Superior temporal gyrus (tissue), 1 donor: ENCODE measurements around the gene PHKB.
"Not testable (repeated sequence)": the region's sequence is repeated elsewhere in the genome, so short reads cannot be mapped to it uniquely, and the experiment has no call there.

Source experiments
- DNase-seq: peaks from one replicate; pipeline ENCODE4 v3.0.0-alpha.2; 2016; ENCODE audit errors: extremely low spot score

PHKB gene

GRCh38 chr16:47469227-47469626, 8.1 kb downstream of the PHKB start:
- DNase-seq: no peak

GRCh38 chr16:47470211-47470610, 9.1 kb downstream of the PHKB start:
- no peak for DNase-seq

- DNase-seq: no peak
Observed at GRCh38 chr16:47470810-47471209, 9.7 kb downstream of the PHKB start.

- not testable (repeated sequence) for DNase-seq
Observed at GRCh38 chr16:47473004-47473403, 11.9 kb downstream of the PHKB start.

- no peak for DNase-seq
Observed at GRCh38 chr16:47473792-47474191, 12.7 kb downstream of the PHKB start.

GRCh38 chr16:47475786-47476185, 14.7 kb downstream of the PHKB start:
- DNase-seq: no peak

GRCh38 chr16:47476654-47477345, 15.7 kb downstream of the PHKB start:
- DNase-seq: no peak

GRCh38 chr16:47477679-47478078, 16.5 kb downstream of the PHKB start:
- DNase-seq: no peak

- DNase-seq: no peak
Observed at GRCh38 chr16:47480410-47480809, 19.3 kb downstream of the PHKB start.

- no peak for DNase-seq
Observed at GRCh38 chr16:47481698-47482374, 20.7 kb downstream of the PHKB start.

- DNase-seq: no peak
Observed at GRCh38 chr16:47483616-47484015, 22.5 kb downstream of the PHKB start.

- DNase-seq: no peak
Observed at GRCh38 chr16:47486856-47487255, 25.7 kb downstream of the PHKB start.

- DNase-seq: no peak
Observed at GRCh38 chr16:47488051-47488450, 26.9 kb downstream of the PHKB start.

GRCh38 chr16:47490471-47490870, 29.3 kb downstream of the PHKB start:
- no peak for DNase-seq

- DNase-seq: no peak
Observed at GRCh38 chr16:47492036-47492427, 30.9 kb downstream of the PHKB start.

- no peak for DNase-seq
Observed at GRCh38 chr16:47492428-47493377, 31.6 kb downstream of the PHKB start.

- DNase-seq: no peak
Observed at GRCh38 chr16:47493381-47494337, 32.5 kb downstream of the PHKB start.

GRCh38 chr16:47499080-47499699, 38.1 kb downstream of the PHKB start:
- DNase-seq: no peak

- no peak for DNase-seq
Observed at GRCh38 chr16:47499700-47500264, 38.7 kb downstream of the PHKB start.

GRCh38 chr16:47503936-47504335, 42.8 kb downstream of the PHKB start:
- DNase-seq: no peak
